Measurements from ENCODE around the gene STIMATE.

GRCh38 chr3:52817221-52817620, 80.1 kb downstream of the STIMATE start:
- TF ChIP-seq POLR2A (IDR thresholded peaks at IDR 0.05) (no peak), POLR2AphosphoS5 (IDR thresholded peaks at IDR 0.05) (no peak), EP300 (IDR thresholded peaks at IDR 0.05) (no peak)
- TF ChIP-seq, protein P1, sequence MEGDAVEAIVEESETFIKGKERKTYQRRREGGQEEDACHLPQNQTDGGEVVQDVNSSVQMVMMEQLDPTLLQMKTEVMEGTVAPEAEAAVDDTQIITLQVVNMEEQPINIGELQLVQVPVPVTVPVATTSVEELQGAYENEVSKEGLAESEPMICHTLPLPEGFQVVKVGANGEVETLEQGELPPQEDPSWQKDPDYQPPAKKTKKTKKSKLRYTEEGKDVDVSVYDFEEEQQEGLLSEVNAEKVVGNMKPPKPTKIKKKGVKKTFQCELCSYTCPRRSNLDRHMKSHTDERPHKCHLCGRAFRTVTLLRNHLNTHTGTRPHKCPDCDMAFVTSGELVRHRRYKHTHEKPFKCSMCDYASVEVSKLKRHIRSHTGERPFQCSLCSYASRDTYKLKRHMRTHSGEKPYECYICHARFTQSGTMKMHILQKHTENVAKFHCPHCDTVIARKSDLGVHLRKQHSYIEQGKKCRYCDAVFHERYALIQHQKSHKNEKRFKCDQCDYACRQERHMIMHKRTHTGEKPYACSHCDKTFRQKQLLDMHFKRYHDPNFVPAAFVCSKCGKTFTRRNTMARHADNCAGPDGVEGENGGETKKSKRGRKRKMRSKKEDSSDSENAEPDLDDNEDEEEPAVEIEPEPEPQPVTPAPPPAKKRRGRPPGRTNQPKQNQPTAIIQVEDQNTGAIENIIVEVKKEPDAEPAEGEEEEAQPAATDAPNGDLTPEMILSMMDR (IDR thresholded peaks at IDR 0.05): no peak
